GM19239 (cell line): ENCODE results near the gene RBFOX2.
"Not testable (repeated sequence)": the region's sequence is repeated elsewhere in the genome, so short reads cannot be mapped to it uniquely, and the experiment has no call there.

Experiments used
- DNase-seq: peaks from one replicate; pipeline ENCODE4 v3.0.0; 2011; ENCODE audit warnings: low spot score; ENCODE audit not compliant: insufficient read length
- FAIRE-seq: peaks from 2 replicates; lab custom pipeline; 2011; peaks lifted over from hg19 to GRCh38; lab: Jason Lieb, UNC

Gene RBFOX2

DNA sequence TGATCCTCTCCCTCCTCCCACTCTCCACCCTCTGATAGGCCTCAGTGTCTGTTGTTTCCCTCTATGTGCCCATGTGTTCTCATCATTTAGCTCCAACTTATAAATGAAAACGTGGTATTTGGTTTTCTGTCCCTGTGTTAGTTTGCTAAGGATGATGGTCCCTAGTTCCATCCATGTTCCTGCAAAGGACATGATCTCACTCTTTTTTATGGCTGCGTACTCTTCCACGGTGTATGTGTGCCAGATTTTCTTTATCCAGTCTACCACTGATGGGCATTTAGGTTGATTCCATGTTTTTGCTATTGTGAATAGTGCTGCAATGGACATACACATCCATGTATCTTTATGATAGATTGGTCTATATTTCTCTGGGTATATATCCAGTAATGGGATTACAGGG is 15.9 kb upstream of the RBFOX2 start:
- not testable (repeated sequence) for FAIRE-seq, DNase-seq

DNA sequence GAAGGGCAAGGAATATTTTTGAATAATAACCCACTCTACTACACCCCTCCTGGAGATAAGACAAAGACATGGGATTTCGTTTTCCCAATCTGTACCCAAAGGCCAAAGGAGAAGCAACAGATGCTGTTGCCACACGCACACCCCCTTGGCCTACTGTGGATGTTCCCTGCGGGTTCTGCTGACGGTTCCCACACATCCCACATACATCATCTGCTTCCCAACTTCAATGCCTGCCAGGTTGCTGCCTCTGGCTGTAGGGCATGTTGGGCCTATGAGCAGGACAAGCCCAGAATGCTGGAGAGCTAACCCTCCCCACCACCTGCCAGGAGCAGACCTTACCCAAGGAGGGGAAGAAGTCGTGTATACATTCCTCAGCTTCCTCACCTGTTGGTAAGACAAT is 13.6 kb upstream of the RBFOX2 start:
- no peak for FAIRE-seq
- DNase-seq, result no peak

DNA sequence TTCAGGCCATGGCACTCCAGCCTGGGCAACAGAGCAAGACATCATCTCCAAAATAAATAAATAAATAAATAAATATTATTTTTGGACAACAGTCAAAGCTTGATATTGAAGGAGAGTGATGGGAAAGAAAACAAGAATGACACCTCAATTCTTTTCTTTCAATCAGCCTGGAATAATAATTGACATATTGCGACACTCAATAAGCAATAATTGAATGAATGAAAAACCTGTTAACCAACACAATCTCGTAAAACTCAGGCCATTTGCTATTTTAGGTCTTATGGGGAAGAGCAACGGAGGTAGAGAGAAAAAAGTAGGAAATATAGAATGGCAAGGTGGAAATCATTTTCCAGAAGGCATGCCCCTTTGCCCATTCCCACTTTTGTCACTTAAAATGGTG is 10.5 kb upstream of the RBFOX2 start:
- FAIRE-seq (no peak), DNase-seq (no peak)

DNA sequence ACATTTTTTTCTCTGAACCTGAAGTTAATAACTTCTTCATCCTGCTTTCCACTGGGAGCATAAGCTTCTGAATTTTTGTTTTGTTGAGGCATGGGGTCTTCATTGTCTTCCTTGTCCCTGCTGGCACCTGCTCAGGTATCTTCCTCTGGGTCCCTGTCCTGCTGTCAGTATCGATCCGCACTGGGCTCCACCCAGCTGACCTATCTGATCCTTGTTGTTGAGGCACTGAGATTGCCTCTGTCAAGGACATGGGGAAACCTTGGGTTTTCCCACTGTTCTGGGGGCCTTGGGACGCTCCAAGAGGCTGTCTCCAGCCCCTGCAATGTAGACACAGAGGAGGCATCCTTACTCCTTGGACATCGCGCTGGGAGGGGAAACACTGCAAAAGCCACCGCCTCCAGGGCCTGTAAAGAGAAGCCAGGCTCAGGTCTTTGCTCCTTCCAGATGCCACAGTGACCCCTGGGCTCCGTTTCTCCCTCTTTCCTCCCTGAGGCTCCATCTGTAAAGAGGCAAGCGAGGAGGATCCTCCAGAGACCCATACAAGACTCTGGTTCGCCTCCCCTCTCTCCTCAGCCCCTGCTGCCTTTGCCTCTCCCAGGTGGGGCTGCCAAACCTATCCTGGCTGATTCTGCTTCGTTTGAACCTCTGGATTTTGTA is 8.6 kb upstream of the RBFOX2 start:
- DNase-seq (no peak), FAIRE-seq (no peak)

DNA sequence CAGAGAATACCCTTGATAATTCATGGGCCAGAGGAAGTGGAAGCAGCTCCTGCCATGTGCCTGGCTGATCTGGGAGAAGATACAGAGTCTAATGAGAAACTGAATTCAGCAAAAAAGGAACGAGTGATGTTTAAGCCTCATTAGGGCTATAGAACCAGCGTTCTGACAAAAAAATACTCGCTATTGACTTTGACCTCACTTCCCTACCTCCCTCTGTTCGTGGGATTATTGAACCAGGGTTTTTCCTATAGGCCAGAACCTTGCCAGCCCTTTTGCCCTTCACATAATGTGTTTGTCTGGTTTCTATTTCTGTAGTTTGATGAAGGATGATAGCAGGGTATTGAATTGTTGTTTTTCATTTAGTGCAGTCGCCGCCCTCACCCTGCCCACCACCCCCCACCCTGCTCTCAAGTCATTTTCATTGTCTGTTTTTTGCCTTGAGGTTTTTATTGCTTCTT is 7.6 kb upstream of the RBFOX2 start:
- DNase-seq (no peak), FAIRE-seq (no peak)

DNA sequence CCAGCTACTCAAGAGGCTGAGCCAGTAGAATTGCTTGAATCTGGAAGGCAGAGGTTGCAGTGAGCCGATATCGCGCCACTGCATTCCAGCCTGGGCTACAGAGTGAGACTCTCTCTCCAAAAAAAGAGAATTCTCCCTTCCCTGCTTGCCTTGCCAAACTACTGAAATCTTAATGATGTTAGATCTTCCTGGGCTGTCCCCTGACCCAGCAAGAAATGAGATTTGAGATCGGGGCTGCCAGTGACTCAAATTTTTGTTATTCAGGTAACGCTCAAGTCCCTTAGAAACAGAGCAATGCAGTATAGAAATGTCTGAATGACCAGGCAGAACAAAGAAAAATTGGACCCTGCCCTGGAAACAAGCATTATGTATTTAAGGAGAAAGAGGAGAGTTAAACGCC is 4.0 kb upstream of the RBFOX2 start:
- DNase-seq (no peak), FAIRE-seq (no peak)

DNA sequence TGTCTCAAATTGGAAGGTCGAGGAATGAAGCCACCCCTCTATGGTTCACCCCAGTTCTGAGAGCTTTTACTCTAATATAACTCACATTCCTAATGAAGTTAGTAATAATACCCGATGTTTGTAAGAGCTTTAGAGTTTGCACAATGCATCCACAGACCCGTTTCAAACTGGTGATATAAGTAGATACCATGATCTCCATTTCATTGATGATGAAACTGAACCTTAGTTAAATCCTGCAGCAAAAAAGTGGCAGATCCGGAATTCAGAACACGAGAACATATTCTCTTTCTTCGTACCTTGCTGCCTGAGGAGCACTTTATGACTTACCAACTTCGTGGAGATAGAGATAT is 757 bp upstream of the RBFOX2 start:
- FAIRE-seq (no peak), DNase-seq (no peak)

DNA sequence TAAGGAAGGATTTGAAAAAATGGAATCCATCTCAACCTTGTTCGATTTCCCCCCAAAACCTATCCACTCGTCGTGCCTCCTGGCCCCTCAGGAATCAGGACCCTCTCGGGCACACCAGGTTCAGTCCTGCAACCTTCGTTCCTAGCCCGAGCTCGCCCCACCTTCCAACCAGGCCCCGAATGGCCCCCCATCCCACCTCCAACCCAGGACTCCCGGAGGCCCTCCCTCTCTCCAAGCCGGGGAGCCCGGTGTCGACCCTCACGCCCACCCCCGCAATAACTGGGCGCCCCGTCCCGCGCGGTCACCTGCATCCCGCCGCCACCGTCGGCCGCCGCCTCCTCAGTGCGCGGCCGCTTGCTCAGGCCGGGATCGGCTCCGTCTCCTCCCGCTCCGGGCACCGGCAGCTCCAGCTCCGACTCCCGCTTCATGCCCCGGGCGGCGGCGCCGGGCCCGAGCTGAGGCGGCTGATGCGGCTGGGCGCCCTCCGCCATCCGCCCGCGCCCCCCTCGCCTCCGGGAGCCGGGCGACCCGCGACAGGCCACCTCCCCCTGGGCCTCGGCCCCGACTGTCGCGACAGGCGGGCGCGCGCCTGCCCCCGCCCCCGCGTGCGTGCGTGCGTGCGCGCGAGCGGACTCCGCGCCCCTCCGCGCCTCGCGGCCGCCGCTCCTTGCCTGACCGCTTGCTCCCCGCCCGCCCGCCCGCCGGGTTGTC is 534 bp downstream of the RBFOX2 start:
- FAIRE-seq (no peak), DNase-seq (no peak)

DNA sequence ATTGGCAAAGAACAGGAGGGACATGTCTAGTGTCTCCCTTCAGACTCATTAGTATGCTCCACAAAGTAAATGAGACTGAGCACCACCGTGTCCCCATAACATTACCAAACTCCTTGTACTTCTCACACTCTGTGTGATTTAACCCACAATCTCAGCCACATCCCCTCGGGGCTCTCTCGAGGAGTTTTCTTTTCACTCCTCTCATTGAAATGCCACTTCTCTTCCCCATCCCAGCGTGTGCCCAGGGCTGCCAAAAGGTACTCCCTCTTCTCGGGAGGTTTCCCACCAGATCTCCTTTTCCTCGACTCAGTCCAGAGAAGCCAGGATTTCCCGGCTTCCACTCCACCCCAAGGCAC is 1.1 kb downstream of the RBFOX2 start:
- FAIRE-seq, result no peak
- DNase-seq, result no peak

DNA sequence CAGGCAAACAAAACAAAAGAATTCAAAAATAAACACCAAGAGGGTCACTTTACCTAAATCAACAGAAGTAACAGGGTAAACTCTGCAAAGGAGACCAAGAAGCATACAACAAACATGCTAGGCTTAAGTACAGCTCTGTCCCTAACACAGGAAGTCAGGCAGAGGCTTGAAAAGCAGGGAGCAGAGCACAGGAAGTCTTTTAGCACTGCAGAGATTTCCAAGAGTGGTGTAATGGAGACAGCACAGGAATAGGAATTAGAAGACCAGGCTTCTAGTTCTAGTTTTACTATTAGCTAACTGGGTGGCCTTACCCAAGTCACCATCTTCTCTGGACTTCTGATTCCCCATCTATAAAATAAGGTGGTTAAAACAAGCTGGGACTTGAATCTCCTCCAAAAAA is 1.9 kb downstream of the RBFOX2 start:
- FAIRE-seq (no peak), DNase-seq (no peak)

DNA sequence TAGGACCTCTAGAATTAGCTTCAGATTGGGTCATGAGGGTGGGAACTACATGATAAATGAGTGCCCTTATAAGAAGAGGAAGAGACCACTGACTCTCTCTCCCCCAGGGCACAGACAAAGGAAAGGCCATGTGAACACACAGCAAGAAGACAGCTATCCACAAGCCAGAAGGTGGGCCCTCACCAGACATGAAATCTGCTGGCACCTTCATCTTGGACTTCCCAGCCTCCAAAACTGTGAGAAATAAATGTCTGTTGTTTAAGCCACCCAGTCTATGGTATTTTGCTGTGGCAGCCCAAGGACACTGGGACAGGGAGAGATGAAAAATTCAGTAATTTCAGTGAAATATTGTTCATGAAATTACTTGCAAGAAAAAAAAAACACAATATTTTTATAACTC is 5.9 kb downstream of the RBFOX2 start:
- no peak for FAIRE-seq
- no peak for DNase-seq

DNA sequence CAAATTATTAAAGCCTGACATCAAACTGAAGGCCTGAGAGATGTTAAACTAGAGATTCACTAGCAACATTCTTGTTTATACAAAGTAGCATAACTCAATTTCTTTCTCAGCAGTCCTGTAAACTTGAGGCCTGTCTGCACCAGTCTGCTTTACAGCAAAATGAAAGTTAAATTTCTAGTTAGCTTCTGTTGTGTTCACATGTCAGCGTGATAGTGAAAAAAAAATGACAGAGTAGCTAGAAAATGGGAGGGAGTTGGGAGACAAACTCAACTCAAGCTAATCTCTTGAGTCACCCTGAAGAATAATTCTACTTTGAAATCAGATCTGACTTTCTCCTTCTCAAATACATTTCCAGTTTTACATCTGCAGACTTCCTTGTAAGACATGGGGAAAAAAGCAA is 6.5 kb downstream of the RBFOX2 start:
- DNase-seq (no peak), FAIRE-seq (no peak)

DNA sequence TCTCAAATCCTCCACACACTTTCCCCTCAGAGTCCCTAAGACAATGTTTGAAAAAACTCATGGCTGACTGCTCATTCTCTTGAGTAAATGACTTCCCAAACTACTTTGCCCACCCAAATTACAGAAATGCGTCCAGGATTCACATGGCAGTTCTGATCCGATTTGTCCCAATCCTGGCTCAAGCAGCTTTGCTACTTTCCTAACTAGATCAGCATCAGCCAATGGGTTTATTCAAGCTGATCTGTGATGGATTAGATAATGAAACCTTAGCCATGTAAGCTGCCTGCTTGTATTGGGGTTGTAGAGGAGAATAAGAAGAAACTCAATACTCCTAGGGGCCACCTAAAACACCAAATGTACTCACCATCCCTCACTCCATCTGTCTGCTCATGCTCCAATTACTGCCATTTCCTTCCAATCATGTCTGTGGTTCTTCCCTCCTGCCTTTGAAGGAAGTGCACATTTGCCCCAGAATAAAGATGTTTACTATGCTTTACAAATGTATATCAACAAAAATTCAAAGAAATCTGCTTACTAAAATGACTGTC is 6.9 kb downstream of the RBFOX2 start:
- no peak for FAIRE-seq
- no peak for DNase-seq

DNA sequence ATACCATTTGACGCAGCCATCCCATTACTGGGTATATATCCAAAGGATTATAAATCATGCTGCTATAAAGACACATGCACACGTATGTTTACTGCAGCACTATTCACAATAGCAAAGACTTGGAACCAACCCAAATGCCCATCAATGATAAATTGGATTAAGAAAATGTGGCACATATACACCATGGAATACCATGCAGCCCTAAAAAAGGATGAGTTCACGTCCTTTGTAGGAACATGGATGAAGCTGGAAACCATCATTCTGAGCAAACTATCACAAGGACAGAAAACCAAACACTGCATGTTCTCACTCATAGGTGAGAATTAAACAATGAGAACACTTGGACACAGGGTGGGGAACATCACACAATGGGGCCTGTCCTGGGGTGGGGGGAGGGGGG is 7.8 kb downstream of the RBFOX2 start:
- not testable (repeated sequence) for FAIRE-seq, DNase-seq

DNA sequence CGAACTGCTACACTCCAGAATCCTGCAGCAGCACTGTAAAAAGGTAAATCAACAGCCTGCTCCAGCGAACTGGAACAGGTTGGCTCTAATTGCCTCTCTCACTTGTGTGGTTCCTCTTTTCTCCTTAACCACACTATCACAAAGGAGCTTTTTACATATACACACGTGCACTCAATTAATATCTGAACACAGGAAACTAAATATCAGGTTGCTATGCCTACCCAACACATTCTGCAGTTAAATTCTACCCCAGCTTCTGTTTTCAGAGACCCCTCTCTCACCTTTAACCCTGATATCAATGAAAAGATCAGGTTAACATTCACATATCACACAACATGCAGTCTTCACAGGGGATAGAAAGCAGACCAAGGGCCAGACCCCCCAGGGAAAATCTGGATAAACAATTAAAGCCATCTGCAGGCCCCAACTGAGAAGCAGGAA is 11.0 kb downstream of the RBFOX2 start:
- no peak for DNase-seq
- no peak for FAIRE-seq

DNA sequence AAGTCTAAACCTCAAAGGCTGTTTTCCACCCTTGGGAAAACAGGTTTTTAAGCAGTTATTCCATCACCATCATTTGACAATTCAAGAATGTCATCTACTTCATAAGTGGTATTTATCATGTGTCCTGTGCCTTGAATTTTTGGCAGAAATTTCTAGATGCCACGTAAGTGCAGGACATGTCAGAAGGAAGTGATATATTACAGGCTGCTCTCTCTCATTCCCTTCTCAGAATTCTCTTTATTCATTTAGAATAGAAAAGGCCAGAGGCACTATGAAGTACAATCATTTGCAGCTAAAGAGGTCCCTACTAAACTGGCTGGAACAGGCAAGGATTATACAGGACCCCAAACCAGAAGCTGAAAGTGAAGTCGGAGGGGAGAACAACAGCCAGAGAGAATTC is 11.9 kb downstream of the RBFOX2 start:
- no peak for FAIRE-seq
- DNase-seq, result no peak

DNA sequence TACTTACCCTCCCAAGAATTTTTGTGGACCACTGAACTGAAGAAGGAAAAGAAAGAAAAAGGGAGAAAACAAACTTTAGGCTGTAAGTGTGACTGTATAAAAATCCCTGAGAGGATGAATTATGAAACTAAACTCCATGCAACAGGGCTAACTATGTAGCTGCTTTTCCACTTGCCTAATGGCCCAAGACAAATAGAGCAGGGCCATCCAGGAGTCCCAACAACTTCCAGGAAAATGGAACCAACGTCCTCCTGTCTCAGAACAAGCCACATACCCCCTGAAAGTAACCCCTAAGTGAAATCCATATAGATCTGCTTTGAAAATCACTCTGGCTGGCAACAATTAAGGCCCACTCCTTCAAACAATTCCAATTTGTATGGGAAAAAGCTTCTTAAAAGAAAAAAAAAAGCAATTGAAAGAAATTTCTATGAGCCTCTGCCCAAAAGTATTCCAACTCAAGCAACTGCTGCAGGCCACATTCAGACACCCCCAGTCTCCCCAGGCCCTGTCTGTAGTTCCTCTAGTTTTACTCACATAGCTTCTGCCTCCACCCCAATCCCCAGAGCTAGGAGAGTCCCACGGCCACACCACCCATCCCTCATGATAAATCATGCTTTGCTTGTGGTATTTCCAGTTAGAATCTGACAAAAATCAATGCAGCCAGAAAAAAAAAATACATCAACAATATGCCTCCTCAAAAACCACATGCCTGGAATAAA is 12.7 kb downstream of the RBFOX2 start:
- no peak for FAIRE-seq
- no peak for DNase-seq

DNA sequence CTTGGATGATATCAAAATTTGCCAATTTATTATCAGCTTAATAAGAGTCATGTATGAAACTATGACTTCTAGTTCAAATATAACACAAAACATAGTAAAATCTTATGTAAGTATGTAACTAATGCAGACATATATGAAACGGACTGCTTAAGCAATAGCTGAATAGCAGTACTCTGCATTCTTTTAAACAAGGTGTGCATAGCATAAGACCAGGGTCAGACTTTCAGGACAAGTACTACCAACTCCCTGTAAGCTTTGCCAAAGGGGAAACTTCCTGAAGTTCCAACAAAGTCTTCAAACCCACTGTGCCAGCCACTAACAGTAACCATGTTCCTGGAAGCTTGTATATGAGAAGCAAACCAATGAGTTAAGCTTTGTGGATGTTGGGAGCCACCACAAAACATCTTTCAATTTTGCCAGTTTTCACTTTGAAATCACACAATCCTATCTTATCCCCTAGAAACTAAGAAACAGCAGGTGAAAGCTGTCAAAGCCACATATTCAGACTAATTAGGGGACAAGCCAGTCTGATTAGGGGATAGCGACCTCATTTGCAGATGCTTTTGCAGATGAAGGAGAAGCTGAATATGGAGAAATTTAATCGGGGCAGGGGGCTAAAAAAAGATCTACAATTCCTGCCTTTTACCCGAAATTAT is 13.3 kb downstream of the RBFOX2 start:
- DNase-seq (no peak), FAIRE-seq (no peak)

DNA sequence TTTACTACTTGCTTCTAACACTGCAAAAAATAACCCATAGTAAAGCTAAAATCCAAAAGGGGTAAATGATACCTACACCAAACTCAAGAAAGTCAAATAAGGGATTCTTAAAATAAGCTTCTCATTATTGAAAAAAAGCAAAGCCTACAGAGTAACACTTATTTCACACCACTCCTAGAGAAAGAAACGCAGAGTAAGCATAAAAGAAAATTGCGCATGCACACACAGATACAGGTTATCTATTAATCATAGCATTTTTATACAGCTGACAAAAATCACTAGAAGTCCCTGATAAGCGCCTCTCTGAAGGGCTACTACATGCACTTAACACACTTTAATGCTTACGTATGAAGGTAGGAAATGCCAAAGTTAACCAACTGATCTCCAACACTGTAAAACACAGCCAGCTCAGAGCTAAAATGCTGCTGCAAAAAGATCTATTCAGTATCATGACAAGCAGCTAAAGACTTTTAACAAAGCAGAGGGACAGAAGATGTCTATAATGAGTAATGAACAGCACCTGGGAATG is 14.0 kb downstream of the RBFOX2 start:
- FAIRE-seq (no peak), DNase-seq (no peak)

DNA sequence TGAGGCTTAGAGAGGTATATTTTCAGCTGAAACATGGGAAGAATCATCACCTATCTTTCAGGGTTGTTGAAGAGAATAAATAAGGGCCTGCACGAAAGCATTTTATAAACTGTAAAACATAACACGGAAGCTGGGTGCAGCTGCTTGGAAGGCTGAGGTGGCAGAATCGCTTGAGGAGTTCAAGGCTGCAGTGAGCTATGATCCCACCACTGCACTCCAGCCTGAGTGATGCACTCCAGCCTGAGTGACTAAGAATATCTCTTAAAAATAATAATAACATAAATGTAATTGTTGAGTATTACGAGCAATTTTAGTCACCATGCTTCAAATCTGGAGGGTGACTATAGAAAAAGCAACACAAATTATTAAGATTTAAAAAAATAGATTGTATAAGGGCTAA is 16.3 kb downstream of the RBFOX2 start:
- FAIRE-seq (no peak), DNase-seq (no peak)

DNA sequence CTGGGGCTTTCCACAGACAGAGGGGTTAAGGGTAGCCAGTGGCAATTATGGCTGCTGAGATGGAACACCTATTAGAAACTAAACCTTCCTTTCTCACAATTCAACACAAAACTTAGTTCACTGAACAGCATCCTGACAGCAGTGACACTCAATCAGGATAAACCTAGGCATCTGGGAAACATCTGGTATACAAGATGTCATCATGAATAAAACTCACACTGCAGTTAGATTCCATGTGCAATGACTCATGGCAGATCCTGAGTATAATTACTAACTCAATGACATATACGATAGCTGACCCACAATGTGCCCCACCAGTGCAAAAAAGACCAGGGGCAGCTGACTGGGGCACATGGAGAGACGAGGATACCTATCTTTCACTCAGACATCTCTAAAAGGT is 17.7 kb downstream of the RBFOX2 start:
- DNase-seq, result no peak
- no peak for FAIRE-seq
